BLaER1 (cell line): ENCODE measurements around the gene RFC3.
"Not testable (repeated sequence)": the region's sequence is repeated elsewhere in the genome, so short reads cannot be mapped to it uniquely, and the experiment has no call there.

ENCODE experiments used
- H3K27ac ChIP-seq: shearing (Covaris generic); formaldehyde crosslinking; 2 replicates; pipeline ENCODE4 v1.8.1; 2022
- H3K27me3 ChIP-seq: shearing (Covaris generic); formaldehyde crosslinking; 2 replicates; pipeline ENCODE4 v1.8.1; 2022
- H3K36me3 ChIP-seq: shearing (Covaris generic); formaldehyde crosslinking; 2 replicates; pipeline ENCODE4 v1.8.1; 2022
- H3K4me1 ChIP-seq: shearing (Covaris generic); formaldehyde crosslinking; 2 replicates; pipeline ENCODE4 v1.8.1; 2022
- H3K4me2 ChIP-seq: shearing (Covaris generic); formaldehyde crosslinking; 2 replicates; pipeline ENCODE4 v1.8.1; 2022
- H3K4me3 ChIP-seq: shearing (Covaris generic); formaldehyde crosslinking; 2 replicates; pipeline ENCODE4 v1.8.1; 2022
- H3K9ac ChIP-seq: shearing (Covaris generic); formaldehyde crosslinking; 2 replicates; pipeline ENCODE4 v1.8.1; 2022
- H3K9me3 ChIP-seq: shearing (Covaris generic); formaldehyde crosslinking; 2 replicates; pipeline ENCODE4 v1.8.1; 2022
- H4K20me1 ChIP-seq: shearing (Covaris generic); formaldehyde crosslinking; 2 replicates; pipeline ENCODE4 v1.8.1; 2022
- Cebpa-rat ChIP-seq: shearing (Covaris generic); IDR thresholded peaks from 2 replicates; pipeline ENCODE4 v1.8.1; 2022

RFC3 gene

DNA sequence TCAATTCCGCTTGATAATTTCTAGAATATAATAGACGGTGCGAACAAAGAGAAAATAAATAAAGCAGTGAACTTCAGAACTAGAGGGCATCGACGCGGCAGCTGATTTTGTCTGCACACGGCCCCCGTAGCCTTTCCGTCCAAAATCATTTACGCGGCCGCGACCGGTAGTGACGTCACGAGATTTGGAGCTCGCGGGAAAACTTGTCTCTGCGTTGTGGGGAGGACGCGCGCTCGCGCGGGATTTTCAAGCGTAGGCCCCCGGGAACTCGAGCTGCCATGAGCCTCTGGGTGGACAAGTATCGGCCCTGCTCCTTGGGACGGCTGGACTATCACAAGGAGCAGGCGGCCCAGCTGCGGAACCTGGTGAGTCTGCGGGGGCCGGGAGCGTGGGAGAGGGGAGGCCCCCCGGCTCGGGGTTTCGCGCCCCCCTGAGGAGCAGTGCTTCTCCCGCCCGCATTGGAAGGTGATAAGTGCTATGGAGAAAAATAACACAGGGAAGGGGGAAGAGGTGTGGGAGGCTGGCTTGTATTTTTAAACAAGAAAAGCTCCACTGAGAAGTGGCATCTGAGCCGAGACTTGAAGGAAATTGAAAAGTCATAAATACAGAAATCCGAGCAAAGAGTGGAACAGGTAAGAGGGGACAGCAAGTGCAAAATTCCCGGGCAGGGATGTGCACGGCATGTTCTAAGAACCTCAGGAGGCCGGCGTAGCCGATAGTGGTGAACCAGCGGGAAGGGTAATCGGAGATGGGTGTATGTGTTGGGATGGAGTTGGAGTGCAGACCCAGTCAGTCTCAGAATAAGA, at the start of gene RFC3:
RFC3 (plus strand) TSS at position 249 of the 806 bp plus-strand sequence; CDS start at position 279, 30 bp downstream.
- Histone ChIP-seq H3K4me2 (peak within 1 kb of the TSS; percentile 75), H3K27ac (peak within 1 kb of the TSS; percentile 86), H3K36me3 (peaks cover 26% of the 10 kb centered on the region), H4K20me1 (no peaks in the 10 kb centered on the region), H3K4me1 (peaks cover 10% of the 10 kb centered on the region), H3K27me3 (no peaks in the 10 kb centered on the region), H3K9me3 (no peaks in the 10 kb centered on the region), H3K4me3 (peak within 1 kb of the TSS; percentile 81), H3K9ac (peak within 1 kb of the TSS; percentile 90)
- no peak for TF ChIP-seq Cebpa-rat

GRCh38 chr13:33771296-33771695, 46.7 kb upstream of the RFC3 start:
- Histone ChIP-seq H4K20me1 (no peaks in the 10 kb centered on the region), H3K4me1 (no peaks in the 10 kb centered on the region), H3K4me3 (no peak overlapping the region), H3K4me2 (no peak overlapping the region), H3K27ac (no peak overlapping the region), H3K9me3 (no peaks in the 10 kb centered on the region), H3K9ac (no peak overlapping the region), H3K36me3 (no peaks in the 10 kb centered on the region), H3K27me3 (no peaks in the 10 kb centered on the region)
- TF ChIP-seq Cebpa-rat = no peak

DNA sequence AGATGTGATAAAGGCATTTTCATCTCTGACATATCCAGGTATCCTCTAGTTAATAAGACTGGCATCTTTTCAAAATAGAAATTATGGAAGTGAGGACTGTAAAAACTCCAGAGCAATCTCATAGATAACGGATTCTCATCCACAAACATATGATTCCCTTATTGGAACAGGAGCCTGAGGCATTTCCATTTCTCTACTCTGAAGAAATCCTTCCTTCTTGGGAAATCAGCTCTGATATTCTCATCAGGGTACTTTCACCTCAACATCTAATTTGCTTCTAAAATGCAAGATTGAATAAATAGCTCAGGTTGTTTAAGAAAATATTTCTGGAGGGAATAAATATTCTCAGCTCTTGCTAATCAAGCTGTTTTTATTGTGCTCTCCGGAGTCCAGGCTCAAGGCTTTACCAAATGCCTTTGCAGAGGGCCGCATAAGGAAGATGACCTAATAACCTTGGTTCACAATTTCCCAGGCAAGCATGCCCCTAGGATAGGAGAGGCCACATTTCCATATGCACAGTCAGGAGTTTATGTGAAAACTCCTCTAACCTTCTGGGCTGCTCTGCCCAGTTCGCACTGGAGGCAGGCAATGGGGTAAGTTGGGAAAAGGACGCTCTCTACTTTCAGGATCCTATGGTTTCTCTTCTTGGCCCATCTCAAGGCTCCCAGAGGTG, 44.0 kb upstream of the RFC3 start:
- no peaks in the 10 kb centered on the region for H3K9me3 ChIP-seq
- H3K4me1 ChIP-seq = no peaks in the 10 kb centered on the region
- H3K36me3 ChIP-seq = no peaks in the 10 kb centered on the region
- H3K27ac ChIP-seq = no peak overlapping the region
- TF ChIP-seq Cebpa-rat = no peak
- no peaks in the 10 kb centered on the region for H4K20me1 ChIP-seq
- no peaks in the 10 kb centered on the region for H3K27me3 ChIP-seq
- H3K4me2 ChIP-seq = no peak overlapping the region
- no peak overlapping the region for H3K9ac ChIP-seq
- no peak overlapping the region for H3K4me3 ChIP-seq

DNA sequence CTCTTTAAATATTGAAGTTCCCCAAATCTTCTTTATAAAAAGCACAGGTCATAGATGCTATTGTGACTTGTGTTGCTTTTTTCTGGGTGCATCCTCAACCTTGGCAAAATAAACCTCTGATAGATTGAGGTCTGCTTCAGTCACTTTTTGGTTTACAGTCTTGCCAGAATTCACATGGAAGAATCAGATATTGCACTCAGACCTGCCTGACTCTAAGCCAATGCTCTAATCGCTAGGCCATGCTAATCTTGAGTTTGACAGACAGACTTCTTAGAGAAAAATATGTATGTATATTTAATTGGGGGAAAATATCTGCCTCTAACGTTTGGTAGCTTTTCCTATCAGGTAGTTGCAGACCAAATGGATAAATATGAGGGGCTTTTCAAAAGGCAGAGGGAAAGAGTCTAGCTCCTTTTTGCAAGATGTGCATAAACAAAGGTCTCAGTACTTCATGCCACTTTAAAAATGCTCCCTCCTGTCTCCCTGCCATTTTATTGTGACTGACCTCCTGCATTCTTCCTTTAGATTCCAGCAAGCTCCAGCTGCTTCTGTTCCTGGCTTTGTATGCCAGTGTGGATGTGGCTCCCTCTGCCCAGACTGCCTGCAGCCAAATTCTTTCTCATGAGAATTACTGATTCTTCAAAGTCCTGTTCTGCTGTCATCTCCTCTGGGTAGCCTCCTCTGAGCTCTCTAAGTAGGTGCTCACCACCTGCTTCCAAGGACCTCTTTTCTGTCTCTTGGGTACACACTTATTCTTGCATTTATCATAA, 42.4 kb upstream of the RFC3 start:
- Histone ChIP-seq H3K27ac (no peak overlapping the region), H3K4me2 (no peak overlapping the region)
- TF ChIP-seq Cebpa-rat = no peak

DNA sequence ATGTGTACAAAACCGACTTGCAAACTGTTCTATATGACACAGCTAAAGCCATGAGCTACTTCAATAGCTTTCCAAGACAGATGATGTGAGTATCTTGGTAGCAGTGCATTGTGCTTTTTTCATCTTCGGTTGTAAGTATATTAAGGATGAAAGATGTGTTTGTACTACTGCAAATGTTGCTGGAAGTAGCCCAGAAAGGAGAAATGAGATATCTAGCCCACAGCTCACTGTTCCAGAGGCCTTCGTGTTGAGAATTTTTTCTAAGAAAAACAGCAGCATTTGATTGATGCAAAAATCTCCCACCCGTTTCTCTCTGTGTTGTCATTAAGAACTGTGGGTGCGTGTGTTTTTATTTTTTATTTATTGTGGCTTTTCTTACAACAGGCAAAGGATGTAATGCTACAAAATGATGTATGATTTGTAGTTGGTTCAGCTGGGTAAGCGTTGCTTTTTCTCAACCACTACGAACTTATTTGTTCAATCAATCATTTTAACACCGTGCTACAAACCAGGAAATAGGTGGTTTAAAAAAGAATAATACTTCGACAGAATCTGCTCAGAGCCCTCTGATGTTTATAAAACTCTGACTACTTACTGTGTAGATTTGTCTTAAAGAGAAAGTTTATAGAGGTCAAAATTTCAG, 41.6 kb upstream of the RFC3 start:
- Histone ChIP-seq H3K4me3 (no peak overlapping the region), H3K9ac (no peak overlapping the region), H3K9me3 (0 out of 2 replicates have a peak, but pooled peaks cover 5% of the 10 kb centered on the region), H3K4me1 (no peaks in the 10 kb centered on the region), H3K36me3 (no peaks in the 10 kb centered on the region), H3K27ac (no peak overlapping the region), H3K4me2 (no peak overlapping the region), H3K27me3 (no peaks in the 10 kb centered on the region), H4K20me1 (no peaks in the 10 kb centered on the region)
- no peak for TF ChIP-seq Cebpa-rat

More for the DNA sequence above, 42.4 kb upstream of the RFC3 start:
- H3K36me3 ChIP-seq = no peaks in the 10 kb centered on the region
- no peaks in the 10 kb centered on the region for H3K27me3 ChIP-seq
- 0 out of 2 replicates have a peak, but pooled peaks cover 2% of the 10 kb centered on the region for H3K9me3 ChIP-seq
- H4K20me1 ChIP-seq = no peaks in the 10 kb centered on the region
- H3K4me3 ChIP-seq = no peak overlapping the region
- H3K9ac ChIP-seq = no peak overlapping the region
- H3K4me1 ChIP-seq = no peaks in the 10 kb centered on the region

DNA sequence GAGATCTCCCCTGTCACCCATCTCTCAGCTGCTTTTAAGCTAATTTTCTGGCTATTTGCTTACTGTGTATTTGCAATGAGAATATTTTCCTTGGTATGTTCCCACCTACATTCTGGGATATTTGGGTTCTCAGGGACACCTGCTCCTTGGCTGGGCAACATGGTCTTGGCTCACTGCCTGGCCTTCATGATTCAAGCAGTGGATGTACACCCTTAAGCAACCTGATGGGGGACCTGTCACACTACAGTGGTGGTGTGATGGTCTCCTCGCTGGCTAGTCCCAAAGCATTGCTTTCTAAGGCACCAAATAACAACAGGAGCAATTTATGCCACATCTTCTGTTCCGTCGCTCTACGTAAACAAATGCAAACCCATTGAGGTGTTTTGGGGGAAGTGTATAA, 35.3 kb upstream of the RFC3 start:
- H3K4me1 ChIP-seq = peaks cover 13% of the 10 kb centered on the region
- H3K4me3 ChIP-seq = no peak overlapping the region
- H4K20me1 ChIP-seq = no peaks in the 10 kb centered on the region
- no peak overlapping the region for H3K9ac ChIP-seq
- peaks cover 9% of the 10 kb centered on the region; the same call in 1 of the 2 replicates for H3K9me3 ChIP-seq
- H3K27me3 ChIP-seq = no peaks in the 10 kb centered on the region
- H3K36me3 ChIP-seq = no peaks in the 10 kb centered on the region
- H3K4me2 ChIP-seq = no peak overlapping the region
- no peak overlapping the region for H3K27ac ChIP-seq
- no peak for TF ChIP-seq Cebpa-rat

DNA sequence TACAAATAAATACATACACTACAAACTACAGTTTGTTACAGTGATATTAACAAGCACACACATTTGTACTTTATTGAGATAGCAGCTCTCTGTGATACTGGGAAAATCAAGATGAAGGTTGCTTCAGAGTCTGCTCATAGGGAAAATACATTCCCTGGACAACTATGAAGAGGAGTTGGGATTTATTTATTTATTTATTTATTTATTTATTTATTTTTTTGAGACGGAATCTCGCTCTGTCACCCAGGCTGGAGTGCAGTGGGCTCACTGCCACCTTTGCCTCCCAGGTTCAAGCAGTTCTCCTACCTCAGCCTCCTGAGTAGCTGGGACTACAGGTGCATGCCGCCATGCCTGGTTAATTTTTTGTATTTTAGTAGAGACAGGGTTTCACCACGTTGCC, 34.7 kb upstream of the RFC3 start:
- not testable (repeated sequence) for H4K20me1 ChIP-seq, H3K4me2 ChIP-seq, H3K27me3 ChIP-seq, H3K9me3 ChIP-seq, H3K27ac ChIP-seq, H3K9ac ChIP-seq, H3K36me3 ChIP-seq, H3K4me3 ChIP-seq
- H3K4me1 ChIP-seq = peaks cover 19% of the 10 kb centered on the region

DNA sequence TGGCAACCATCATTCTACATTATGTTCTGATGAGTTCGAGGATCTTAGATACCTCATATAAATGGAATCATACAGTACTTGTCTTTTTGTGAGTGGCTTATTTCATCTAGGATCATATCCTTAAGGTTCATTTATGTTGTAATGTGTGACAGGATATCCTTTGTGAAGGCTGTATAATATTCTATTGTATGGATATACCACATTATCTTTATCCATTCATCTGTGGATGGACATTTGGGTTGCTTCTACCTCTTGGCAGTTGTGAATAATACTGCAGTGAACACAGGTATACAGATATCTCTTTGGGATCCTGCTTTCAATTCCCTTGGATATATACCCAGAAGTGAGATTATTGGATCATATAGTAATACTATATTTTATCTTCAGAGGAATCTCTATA, 33.2 kb upstream of the RFC3 start:
- H3K4me3 ChIP-seq = no peak overlapping the region
- no peak overlapping the region for H3K9ac ChIP-seq
- peaks cover 9% of the 10 kb centered on the region; the same call in 1 of the 2 replicates for H3K9me3 ChIP-seq
- no peaks in the 10 kb centered on the region for H3K27me3 ChIP-seq
- no peak overlapping the region for H3K4me2 ChIP-seq
- H3K36me3 ChIP-seq = no peaks in the 10 kb centered on the region
- H3K4me1 ChIP-seq = peaks cover 23% of the 10 kb centered on the region
- H3K27ac ChIP-seq = no peak overlapping the region
- H4K20me1 ChIP-seq = no peaks in the 10 kb centered on the region
- no peak for TF ChIP-seq Cebpa-rat

DNA sequence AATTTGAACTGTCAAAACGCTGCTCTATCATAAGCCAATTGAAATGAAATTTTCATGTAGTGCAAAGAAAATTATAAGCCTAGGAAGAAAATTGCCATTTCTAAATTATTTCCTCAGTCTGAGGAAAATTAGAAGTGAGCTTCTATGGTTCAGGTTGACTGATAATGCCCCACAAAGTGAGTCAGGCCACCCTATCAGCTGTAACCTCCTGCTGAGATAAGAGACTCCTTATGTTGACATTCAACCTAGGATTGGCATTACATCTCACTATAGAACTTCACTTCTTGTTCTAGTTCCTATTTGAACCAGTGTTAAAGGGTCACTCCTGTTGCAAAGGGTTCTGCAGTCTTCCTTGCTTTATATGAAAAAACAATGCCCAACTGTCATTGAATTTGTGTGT, 32.6 kb upstream of the RFC3 start:
- Histone ChIP-seq H3K4me1 (peaks cover 23% of the 10 kb centered on the region), H4K20me1 (no peaks in the 10 kb centered on the region), H3K27me3 (no peaks in the 10 kb centered on the region), H3K27ac (no peak overlapping the region), H3K9me3 (peaks cover 9% of the 10 kb centered on the region; the same call in 1 of the 2 replicates), H3K4me3 (no peak overlapping the region), H3K4me2 (no peak overlapping the region), H3K36me3 (no peaks in the 10 kb centered on the region), H3K9ac (no peak overlapping the region)
- no peak for TF ChIP-seq Cebpa-rat
